ENCODE measurements around the gene EYS. TPM values are rescaled to one million over a fixed set of nuclear protein-coding genes. Genes with fewer than 3 reads are reported as not detected.
A peak's percentile ranks its signal among the peaks of the same experiment; 100 is the strongest.

EYS gene
- total and polyA plus RNA-seq, 2 of the 13 experiments (the other 11 are each of a cell fraction or from before 2014, with no cell fraction given) = 0.04 to 0.07 TPM

- H3K27me3 ChIP-seq (ENCODE audit: control insufficient read depth in 1 of 2, insufficient read depth in 2 of 2, low read length in 2 of 2) = no peaks in the 10 kb centered on the region
- TF ChIP-seq PAF1 (CRISPR knock-in tag; IDR thresholded peaks at IDR 0.05) (no peak), ZNF496 (CRISPR knock-in tag; IDR thresholded peaks at IDR 0.05; ENCODE audit: insufficient replicate concordance) (no peak), ZNF597 (CRISPR knock-in tag; IDR thresholded peaks at IDR 0.05) (no peak), CEBPZ (IDR thresholded peaks at IDR 0.05; ENCODE audit: low read length) (no peak), MAZ (IDR thresholded peaks at IDR 0.05; ENCODE audit: borderline replicate concordance, low read depth, low read length) (no peak), MAZ (CRISPR knock-in tag; IDR thresholded peaks at IDR 0.05; ENCODE audit: low read depth) (no peak), ZSCAN5A (CRISPR knock-in tag; IDR thresholded peaks at IDR 0.05; ENCODE audit: borderline replicate concordance) (no peak), SRY (CRISPR knock-in tag; IDR thresholded peaks at IDR 0.05) (no peak), NFRKB (IDR thresholded peaks at IDR 0.05) (no peak), BCL3 (CRISPR knock-in tag; IDR thresholded peaks at IDR 0.05) (no peak), RNF2 (conservative IDR thresholded peaks at IDR 0.05; ENCODE audit: low read depth) (no peak), ZNF766 (CRISPR knock-in tag; IDR thresholded peaks at IDR 0.05; ENCODE audit: borderline replicate concordance) (no peak), ZNF841 (CRISPR knock-in tag; IDR thresholded peaks at IDR 0.05; ENCODE audit: borderline replicate concordance) (no peak), ZNF589 (CRISPR knock-in tag; conservative IDR thresholded peaks at IDR 0.05) (no peak), ZNF510 (CRISPR knock-in tag; IDR thresholded peaks at IDR 0.05; ENCODE audit: low read depth) (no peak), TBX2 (CRISPR knock-in tag; IDR thresholded peaks at IDR 0.05; ENCODE audit: borderline replicate concordance) (no peak)
- no TSS peak for BruUV-seq (replicated peaks)
- DNase-seq (ENCODE audit: low spot score) = no peak
- H4K20me1 ChIP-seq (ENCODE audit: insufficient read depth, low read length) = no peaks in the 10 kb centered on the region
- no peaks in the 10 kb centered on the region for H3K79me2 ChIP-seq (ENCODE audit: insufficient read depth, low read length)
- intact Hi-C loops (cut with micrococcal nuclease; ENCODE audit: unreplicated experiment) = no loop called here
- in situ Hi-C loops (cut with HindIII; ENCODE audit: extremely low pct_ligation_motif_present, low pct_unique_long_range_greater_than_20kb) = no loop called here
- ChIA-PET CTCF (ENCODE audit: low intra/inter-chr PET ratio, low total read pairs) (no interaction called here), POLR2A (no interaction called here)
- no peaks in the 10 kb centered on the region for H3K9me3 ChIP-seq (ENCODE audit: low read length)
- FAIRE-seq = no peak
- H2AFZ ChIP-seq (ENCODE audit: low read length) = no peak overlapping the region
- H3K4me3 ChIP-seq (replicated peaks in 1 of 3; ENCODE audit: insufficient read depth in 1 of 3, low read depth in 2 of 3, low read length in 3 of 3) = no peak overlapping the region
- no peaks in the 10 kb centered on the region for H3K36me3 ChIP-seq (replicated peaks in 1 of 2; ENCODE audit: control insufficient read depth in 1 of 2, insufficient read depth in 2 of 2, low read length in 2 of 2)
- H3K27ac ChIP-seq (ENCODE audit: extremely low read length, insufficient read depth, low read length) = no peak overlapping the region
- H3K4me1 ChIP-seq (ENCODE audit: insufficient read depth, low read length) = peaks cover 27% of the 10 kb centered on the region
- H3K4me2 ChIP-seq (ENCODE audit: low read depth, low read length) = no peak overlapping the region
- 0 out of 3 replicates have a peak, but pooled peaks have one; percentile 15 for ATAC-seq
- H3K9ac ChIP-seq (ENCODE audit: insufficient read depth, low read depth, low read length) = no peak overlapping the region
Measured at GRCh38 chr6:63743691-63744090, 1963.3 kb downstream of the EYS start.

Measured in HepG2 (cell line).